ENCODE measurements around the gene BCAN.

The BCAN gene

GRCh38 chr1:156659988-156660751 lies 18.3 kb downstream of the BCAN start:
- in situ Hi-C loops (cut with MboI; ENCODE audit: low sequenced_read_pairs) = no loop called here

GRCh38 chr1:156660752-156661112 lies 18.8 kb downstream of the BCAN start:
- in situ Hi-C loops (cut with MboI; ENCODE audit: low sequenced_read_pairs) = no loop called here

GRCh38 chr1:156662005-156662799 lies 20.3 kb downstream of the BCAN start:
- in situ Hi-C loops (cut with MboI; ENCODE audit: low sequenced_read_pairs) = no loop called here

DNA sequence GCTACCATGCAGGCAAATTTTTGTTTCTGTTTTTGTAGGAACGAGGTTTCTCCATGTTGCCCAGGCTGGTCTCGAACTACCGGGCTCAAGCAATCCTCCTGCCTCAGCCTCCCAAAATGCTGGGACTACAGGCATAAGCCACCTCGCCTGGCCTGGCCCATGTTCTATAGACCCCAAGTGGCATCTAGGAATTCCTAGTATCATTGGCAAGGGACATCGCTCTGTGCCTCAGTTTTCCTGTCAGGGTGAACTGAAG lies 20.8 kb downstream of the BCAN start:
- in situ Hi-C loops (cut with MboI; ENCODE audit: low sequenced_read_pairs) = no loop called here

DNA sequence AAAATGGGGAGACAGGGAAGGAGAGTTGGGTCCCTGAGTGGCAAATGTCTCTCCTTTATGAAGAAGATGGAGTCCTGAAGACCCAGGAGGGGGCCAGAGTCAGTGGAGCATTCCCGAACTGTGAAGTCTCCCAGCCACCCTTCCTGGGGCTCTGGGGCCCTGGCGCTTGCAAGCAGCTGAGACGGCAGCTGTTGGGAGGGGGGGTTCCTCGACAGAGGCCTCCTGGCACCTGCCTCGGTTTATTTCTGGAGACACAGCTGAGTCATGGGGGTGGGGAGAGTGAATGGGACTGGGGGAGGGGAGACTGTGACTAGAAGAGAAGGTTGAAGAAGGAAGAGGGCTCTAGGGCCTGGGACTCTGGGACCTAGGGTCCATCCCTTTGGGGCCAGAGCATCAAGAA lies 21.3 kb downstream of the BCAN start:
- in situ Hi-C loops (cut with MboI; ENCODE audit: low sequenced_read_pairs) = no loop called here

GRCh38 chr1:156664046-156664766 lies 22.3 kb downstream of the BCAN start:
- in situ Hi-C loops (cut with MboI; ENCODE audit: low sequenced_read_pairs) = no loop called here

DNA sequence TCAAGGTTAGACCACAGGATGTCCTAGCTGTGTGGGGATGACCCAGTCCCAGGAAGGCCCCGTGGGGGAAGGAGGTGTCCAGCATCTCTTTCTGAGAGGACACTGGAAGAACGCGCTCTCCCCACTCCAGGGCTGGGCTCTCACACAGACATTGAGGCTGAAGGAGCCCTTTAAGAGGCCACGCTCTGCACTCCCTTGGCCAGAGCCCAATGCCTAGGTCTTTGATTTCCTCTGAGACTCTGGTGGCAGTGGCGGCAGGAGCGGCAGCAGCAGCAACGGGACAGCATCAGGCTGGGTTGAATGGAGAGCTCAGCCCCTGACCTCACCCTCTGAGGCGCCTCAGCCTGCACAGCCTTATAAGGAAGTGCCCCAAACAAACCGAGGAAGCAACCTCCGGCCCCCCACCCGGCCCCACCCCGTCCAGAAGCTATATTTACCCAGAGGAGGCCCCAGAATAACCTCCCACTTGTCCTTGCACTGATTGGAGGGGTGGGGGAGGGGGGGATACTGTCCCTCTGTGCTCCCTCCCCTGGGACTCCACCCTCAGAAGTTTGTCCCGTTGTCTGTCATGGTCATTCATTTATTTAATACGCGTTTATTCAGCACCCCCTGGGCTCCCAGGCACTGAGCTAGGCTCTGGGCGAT lies 23.0 kb downstream of the BCAN start:
- in situ Hi-C loops (cut with MboI; ENCODE audit: low sequenced_read_pairs) = no loop called here

GRCh38 chr1:156665539-156665938 lies 23.6 kb downstream of the BCAN start:
- in situ Hi-C loops (cut with MboI; ENCODE audit: low sequenced_read_pairs) = no loop called here

- in situ Hi-C loops (cut with MboI; ENCODE audit: low sequenced_read_pairs) = no loop called here
Measured at GRCh38 chr1:156666862-156667609, 25.1 kb downstream of the BCAN start.

DNA sequence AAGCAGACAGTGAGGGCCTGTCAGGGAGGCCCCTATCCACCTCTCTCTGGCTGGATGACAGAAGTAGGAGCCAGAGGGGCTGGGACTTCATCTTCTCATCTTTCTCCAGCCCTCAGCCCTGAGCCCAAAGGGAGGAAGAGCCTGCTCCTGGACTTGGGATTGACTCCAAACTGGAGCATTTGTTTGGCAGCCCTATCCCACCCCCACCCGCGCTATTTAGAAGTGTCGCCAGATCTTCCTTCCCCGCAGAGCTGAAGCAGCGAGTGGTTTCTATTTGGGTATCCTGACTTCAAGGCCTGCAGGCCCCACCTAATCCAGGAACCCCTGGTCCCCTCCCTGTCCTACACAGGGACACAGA lies 25.7 kb downstream of the BCAN start:
- in situ Hi-C loops (cut with MboI; ENCODE audit: low sequenced_read_pairs) = no loop called here

- in situ Hi-C loops (cut with MboI; ENCODE audit: low sequenced_read_pairs) = no loop called here
Measured at GRCh38 chr1:156667968-156668709, 26.2 kb downstream of the BCAN start.

GRCh38 chr1:156668801-156669637 lies 27.1 kb downstream of the BCAN start:
- in situ Hi-C loops (cut with MboI; ENCODE audit: low sequenced_read_pairs) = no loop called here

GRCh38 chr1:156669794-156670193 lies 27.9 kb downstream of the BCAN start:
- in situ Hi-C loops (cut with MboI; ENCODE audit: low sequenced_read_pairs) = no loop called here

- in situ Hi-C loops (cut with MboI; ENCODE audit: low sequenced_read_pairs) = no loop called here
Measured at GRCh38 chr1:156670359-156670758, 28.4 kb downstream of the BCAN start.

- in situ Hi-C loops (cut with MboI; ENCODE audit: low sequenced_read_pairs) = no loop called here
Measured at GRCh38 chr1:156670791-156671190, 28.9 kb downstream of the BCAN start.

- in situ Hi-C loops (cut with MboI; ENCODE audit: low sequenced_read_pairs) = no loop called here
Measured at GRCh38 chr1:156671804-156672203, 29.9 kb downstream of the BCAN start.

DNA sequence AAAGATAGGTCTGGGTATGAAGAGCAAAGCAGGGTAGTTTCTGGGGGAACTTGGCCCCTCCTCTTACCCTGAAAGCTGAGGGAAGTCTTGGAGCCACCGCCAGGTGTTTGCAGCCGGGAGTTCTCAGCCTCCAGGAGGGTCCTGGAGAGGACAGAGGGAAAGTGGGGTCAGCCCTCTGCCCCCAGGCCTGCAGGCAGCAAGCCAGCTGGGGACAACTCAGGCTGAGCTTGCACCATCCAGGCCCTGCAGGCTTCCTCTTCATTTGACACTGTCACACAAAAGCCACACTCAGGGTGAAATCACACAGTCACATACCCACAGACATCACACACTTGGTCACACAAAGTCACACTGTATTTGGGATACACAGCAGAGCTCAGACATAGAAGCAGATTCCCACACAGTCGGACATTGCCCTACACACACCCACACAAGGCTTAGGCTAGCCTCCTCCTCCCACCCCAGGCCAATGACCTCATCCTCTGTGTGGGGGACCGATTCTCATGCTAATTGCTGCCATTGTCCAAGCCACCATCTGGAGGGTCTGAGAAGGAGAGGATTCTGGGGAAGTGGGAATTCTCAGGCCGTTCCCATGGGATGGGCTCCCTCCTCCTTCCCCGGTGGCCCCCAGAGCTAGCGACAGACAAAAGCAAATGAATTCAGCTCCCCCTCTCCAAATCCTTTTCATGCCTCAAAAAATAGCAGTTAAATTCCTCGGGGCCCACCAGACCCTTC lies 31.6 kb downstream of the BCAN start:
- in situ Hi-C loops (cut with MboI; ENCODE audit: low sequenced_read_pairs) = no loop called here

DNA sequence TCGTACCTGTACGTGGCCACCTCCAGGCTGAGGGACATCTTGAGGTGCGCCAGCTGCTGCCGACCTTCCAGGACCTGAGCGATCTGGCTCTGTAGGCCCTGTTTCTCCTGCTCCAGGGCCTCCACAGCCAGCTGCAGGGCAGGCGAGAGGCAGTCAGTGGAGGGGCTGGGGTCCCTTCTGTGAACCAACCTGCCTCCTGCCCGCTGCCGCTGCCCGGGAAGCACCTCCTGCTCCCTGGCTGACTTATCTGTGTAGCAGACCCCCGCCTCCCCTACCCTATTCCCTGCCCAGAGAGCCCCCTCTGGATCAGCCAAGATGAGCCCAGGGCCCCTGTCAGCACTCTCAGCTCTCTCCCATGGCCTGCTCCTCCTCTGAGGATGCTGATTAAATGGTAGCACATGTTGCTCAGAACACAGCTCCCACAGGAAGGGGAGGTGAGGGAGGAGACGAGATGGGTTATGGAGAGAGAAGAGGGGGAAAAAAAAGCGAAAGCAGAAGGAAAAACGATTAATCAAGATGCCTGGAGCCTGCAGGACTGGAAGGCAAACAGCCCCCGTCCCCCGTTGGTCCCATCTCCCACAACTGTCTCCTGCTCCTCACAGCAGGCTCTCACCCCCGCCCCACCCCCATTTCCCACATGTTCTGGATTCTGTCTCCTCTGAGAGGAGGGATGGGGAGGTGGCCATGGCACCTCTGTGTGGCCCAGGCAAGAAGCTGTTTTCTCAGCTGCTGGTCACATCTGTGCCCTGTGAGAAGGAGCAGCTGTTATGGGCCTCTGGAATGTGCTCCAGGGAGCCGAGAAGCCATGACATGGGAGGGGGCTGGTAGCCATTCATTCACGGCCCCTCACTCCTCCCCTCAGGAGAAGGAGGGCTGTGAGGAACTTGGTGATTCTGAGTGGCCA lies 33.5 kb downstream of the BCAN start:
- in situ Hi-C loops (cut with MboI; ENCODE audit: low sequenced_read_pairs) = no loop called here

Measured in hTERT RPE-1 (cell line).